ENCODE measurements around the gene SEMA3C. TPM values are rescaled to one million over a fixed set of nuclear protein-coding genes. Genes with fewer than 3 reads are reported as not detected.

The SEMA3C gene
- polyA plus RNA-seq, 1 donor from 2014 or later, result 386 TPM

GRCh38 chr7:80827239-80827633 lies 91.6 kb downstream of the SEMA3C start:
- H3K9ac ChIP-seq (ENCODE audit: low read length), result no peak overlapping the region
- no peak overlapping the region for H3K4me3 ChIP-seq (ENCODE audit: low read length)
- no peaks in the 10 kb centered on the region for H3K9me2 ChIP-seq (ENCODE audit: insufficient read depth, low read length)
- H3K4me2 ChIP-seq (ENCODE audit: low read length), result no peak overlapping the region
- H3K36me3 ChIP-seq (ENCODE audit: insufficient read depth, low read length), result peaks cover 7% of the 10 kb centered on the region
- no peaks in the 10 kb centered on the region for H3K27me3 ChIP-seq (ENCODE audit: insufficient read depth, low read depth, low read length)
- H3K79me2 ChIP-seq (replicated peaks; ENCODE audit: insufficient read depth, low read length), result peaks cover 6% of the 10 kb centered on the region
- H3F3A ChIP-seq (ENCODE audit: insufficient read depth, low read length, poor library complexity, severe bottlenecking), result no peaks in the 10 kb centered on the region
- no peak overlapping the region for H2AFZ ChIP-seq (ENCODE audit: low read depth, low read length)
- H3K27ac ChIP-seq (ENCODE audit: low read length), result no peak overlapping the region
- no peaks in the 10 kb centered on the region for H4K20me1 ChIP-seq (ENCODE audit: insufficient read depth)
- H3K9me3 ChIP-seq (ENCODE audit: low read length), result no peaks in the 10 kb centered on the region
- TF ChIP-seq EP300 (conservative IDR thresholded peaks at IDR 0.05; ENCODE audit: poor library complexity, severe bottlenecking) (no peak), CTCF (IDR thresholded peaks at IDR 0.05; ENCODE audit: poor library complexity, severe bottlenecking) (no peak), TAF1 (IDR thresholded peaks at IDR 0.05; ENCODE audit: low read depth) (no peak), SMC3 (conservative IDR thresholded peaks at IDR 0.05; ENCODE audit: poor library complexity) (no peak), REST (IDR thresholded peaks at IDR 0.05; ENCODE audit: borderline replicate concordance) (no peak), RAD21 (conservative IDR thresholded peaks at IDR 0.05) (no peak), MXI1 (conservative IDR thresholded peaks at IDR 0.05; ENCODE audit: poor library complexity, severe bottlenecking) (no peak), EZH2 (IDR thresholded peaks at IDR 0.05; ENCODE audit: borderline replicate concordance, insufficient read depth, low read length, poor library complexity, severe bottlenecking) (no peak), POLR2AphosphoS5 (IDR thresholded peaks at IDR 0.05) (no peak)

GRCh38 chr7:80826520-80827238 lies 92.2 kb downstream of the SEMA3C start:
- Histone ChIP-seq H3K27me3 (ENCODE audit: insufficient read depth, low read depth, low read length) (no peaks in the 10 kb centered on the region), H3K9me3 (ENCODE audit: low read length) (no peaks in the 10 kb centered on the region), H4K20me1 (ENCODE audit: insufficient read depth) (no peaks in the 10 kb centered on the region), H3K36me3 (ENCODE audit: insufficient read depth, low read length) (peaks cover 7% of the 10 kb centered on the region), H3F3A (ENCODE audit: insufficient read depth, low read length, poor library complexity, severe bottlenecking) (no peaks in the 10 kb centered on the region), H3K9me2 (ENCODE audit: insufficient read depth, low read length) (no peaks in the 10 kb centered on the region), H3K27ac (ENCODE audit: low read length) (no peak overlapping the region), H3K4me3 (ENCODE audit: low read length) (no peak overlapping the region), H2AFZ (ENCODE audit: low read depth, low read length) (no peak overlapping the region), H3K79me2 (replicated peaks; ENCODE audit: insufficient read depth, low read length) (peaks cover 6% of the 10 kb centered on the region), H3K9ac (ENCODE audit: low read length) (no peak overlapping the region), H3K4me2 (ENCODE audit: low read length) (no peak overlapping the region)
- TF ChIP-seq MXI1 (conservative IDR thresholded peaks at IDR 0.05; ENCODE audit: poor library complexity, severe bottlenecking) (no peak), SMC3 (conservative IDR thresholded peaks at IDR 0.05; ENCODE audit: poor library complexity) (no peak), CTCF (IDR thresholded peaks at IDR 0.05; ENCODE audit: poor library complexity, severe bottlenecking) (no peak), TAF1 (IDR thresholded peaks at IDR 0.05; ENCODE audit: low read depth) (no peak), RAD21 (conservative IDR thresholded peaks at IDR 0.05) (no peak), EZH2 (IDR thresholded peaks at IDR 0.05; ENCODE audit: borderline replicate concordance, insufficient read depth, low read length, poor library complexity, severe bottlenecking) (no peak), EP300 (conservative IDR thresholded peaks at IDR 0.05; ENCODE audit: poor library complexity, severe bottlenecking) (no peak), REST (IDR thresholded peaks at IDR 0.05; ENCODE audit: borderline replicate concordance) (no peak), POLR2AphosphoS5 (IDR thresholded peaks at IDR 0.05) (no peak)

Measured in neural cell (in vitro differentiated cells).